ENCODE data around the gene HNF4A.

The HNF4A gene

DNA sequence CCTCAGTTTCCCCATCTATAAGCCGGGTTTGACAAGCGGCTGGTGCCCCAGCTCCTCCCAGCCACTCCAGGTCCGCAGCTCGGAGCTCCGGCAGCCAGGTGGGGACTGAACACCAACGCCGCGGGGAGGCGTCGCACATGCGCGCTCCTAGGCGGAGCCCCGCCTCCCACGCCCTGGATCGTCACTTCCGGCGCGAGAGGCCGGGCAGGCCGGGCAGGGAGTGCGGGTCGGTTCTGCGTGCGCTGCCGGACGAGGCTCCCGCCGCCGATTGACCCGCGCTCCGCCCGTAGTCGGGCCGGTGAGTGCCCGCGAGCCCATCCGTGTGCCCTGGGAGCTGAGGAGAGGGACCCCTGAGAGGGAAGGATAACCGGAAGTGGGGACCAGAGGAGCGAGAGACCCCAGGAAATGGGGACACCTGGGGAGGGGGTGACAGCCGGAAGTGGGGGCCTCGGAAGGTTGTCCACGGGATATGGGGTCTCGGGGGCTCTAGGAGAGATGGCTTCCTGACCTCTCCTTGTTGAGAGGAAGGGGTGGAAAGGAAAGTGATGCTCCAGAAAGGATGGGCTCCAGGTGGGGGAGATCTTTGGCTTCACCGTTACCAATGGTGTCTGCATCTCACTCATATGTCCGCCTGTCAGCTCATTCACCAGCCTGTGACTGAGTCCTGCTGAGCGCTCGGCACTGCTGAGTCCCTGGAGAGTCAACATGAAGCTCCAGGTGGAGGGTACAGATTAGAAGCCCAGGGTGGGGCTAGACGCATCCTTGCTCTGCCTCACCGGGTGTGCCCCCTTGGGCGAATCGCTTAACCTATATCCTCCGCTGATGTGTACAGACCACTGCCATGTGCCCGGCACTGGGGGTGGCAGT lies 120.4 kb downstream of the HNF4A start, which contains the start of gene TTPAL:
TTPAL (plus strand) TSS at position 181 of the 867 bp plus-strand sequence. CDS start 4,126 bp downstream, outside the sequence.
- DNase-seq, result peak; percentile 89

DNA sequence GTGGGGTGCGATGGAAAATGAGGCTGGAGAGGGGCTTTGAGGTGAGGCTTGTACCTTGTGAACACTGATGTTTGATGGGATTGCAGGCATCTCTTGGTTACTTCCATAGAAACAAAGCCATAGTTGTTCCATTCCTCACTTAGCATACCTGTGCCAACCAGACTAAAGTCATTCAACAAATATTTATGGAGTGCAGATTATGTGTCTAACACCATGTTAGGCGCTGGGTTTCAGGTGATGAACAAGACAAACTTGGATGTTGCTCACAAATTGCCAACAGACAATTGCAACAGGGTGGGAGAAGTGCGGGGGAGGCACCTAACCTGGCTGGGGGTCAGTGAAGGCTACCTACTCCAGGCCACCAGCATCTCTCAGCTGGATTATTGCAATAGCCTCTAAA lies 121.7 kb downstream of the HNF4A start:
- DNase-seq, result no peak

DNA sequence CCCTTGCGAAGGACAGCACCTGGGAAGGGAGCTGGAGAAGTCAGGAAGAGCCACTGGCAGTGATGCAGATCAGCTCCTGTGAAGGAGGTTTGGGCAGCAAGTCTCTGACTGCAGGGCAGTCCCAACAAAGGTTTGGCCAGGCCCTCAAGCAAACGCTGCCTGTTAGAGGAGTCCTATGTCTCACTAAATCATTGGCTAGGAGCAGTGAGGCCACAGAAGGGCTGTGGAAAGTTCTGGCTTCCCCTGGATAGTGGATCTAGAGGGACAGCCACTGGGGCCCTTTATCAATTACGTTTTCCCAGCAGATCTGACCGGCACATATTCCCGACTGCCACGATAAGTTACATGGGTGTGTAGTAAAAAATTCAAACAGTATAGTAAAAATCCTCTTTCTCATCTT lies 122.7 kb downstream of the HNF4A start:
- DNase-seq, result no peak

DNA sequence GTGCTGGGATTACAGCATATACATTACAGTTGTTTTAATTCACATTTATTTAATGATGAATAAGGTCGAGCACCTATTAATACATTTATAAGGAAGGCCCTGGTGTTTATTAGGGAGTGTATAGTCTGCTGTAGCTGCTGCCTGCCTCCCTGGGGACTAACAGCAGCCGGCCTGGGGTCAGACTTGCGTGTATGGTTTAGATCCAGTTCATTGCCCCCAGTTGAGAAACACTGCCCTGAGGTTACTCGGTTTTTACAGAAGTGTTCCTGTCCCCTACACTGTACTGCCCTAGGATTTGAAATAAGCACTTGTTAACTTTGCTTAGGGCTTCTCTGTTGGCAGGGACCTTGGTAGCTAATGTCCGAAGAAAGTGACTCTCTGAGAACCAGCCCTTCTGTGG lies 124.1 kb downstream of the HNF4A start:
- no peak for DNase-seq

DNA sequence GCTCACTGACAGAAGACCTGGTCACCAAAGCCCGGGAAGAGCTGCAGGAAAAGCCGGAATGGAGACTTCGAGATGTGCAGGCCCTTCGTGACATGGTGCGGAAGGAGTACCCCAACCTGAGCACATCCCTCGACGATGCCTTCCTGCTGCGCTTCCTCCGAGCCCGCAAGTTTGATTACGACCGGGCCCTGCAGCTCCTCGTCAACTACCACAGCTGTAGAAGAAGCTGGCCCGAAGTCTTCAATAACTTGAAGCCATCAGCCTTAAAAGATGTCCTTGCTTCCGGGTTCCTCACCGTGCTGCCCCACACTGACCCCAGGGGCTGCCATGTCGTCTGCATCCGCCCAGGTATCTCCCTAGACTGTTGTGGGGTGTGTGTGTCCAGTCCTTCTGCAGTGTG lies 124.6 kb downstream of the HNF4A start:
- no peak for DNase-seq

DNA sequence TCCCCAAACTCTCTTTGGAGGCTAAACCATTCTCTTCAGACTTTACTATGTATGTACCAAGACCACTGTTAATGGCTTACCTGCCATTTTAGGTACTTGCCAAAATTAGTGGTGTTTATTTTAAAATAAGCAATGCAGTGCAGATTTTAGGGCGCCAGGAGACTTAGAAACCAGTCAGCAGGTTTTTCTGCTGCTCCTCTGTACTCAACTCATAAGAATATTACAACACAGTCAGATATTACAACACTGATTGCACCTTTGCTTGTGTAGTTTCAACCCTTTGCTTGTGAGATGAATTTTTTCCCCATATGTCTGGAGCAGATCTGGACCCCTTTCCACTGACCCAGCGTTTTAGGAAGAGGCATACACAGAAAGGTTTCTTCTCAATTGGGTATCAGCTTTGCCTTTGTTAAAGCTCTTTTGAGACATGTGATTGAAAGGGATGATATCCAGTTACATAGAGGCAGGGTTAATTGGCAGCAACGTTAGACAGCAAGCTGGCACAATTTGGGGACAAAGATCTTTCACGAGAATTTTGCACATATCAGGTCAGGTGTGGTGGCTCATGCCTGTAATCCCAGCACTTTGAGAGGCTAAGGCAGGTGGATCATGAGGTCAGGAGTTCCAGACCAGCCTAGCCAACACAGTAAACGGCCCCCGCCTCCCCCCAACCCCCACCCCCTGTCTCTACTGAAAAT lies 126.4 kb downstream of the HNF4A start:
- no peak for DNase-seq

DNA sequence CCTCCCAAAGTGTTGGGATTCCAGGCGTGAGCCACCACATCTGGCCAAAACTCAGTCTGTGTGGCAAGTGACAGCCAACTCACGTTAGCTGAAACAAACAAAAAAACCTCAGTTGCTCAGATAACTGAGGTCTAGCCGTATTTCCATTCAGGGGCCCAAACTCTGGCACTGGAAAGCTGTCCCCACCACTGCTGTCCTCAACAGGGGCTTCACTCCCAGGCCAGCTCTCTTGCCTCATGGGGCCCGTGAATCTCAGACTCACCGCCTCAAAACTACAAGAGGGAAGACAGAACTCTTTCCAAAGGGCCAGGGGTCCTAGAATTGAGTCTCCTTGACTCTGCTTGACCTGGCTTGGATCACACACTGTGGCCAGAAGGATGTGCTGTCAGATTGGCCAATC lies 127.6 kb downstream of the HNF4A start:
- DNase-seq, result no peak

All from CD4-positive, alpha-beta T cell treated with Interferon gamma for 1 hour (primary cell).